Measurements from ENCODE around the gene PRDM5. TPM values are rescaled to one million over a fixed set of nuclear protein-coding genes. Genes with fewer than 3 reads are reported as not detected.

PRDM5 gene
- total and polyA plus RNA-seq, 2 experiments from 2014 or later, result 8.7 to 12.6 TPM

Small RNAs within 50 kb of the gene (small RNA-seq; reads per million reads assigned to genes)
- gene RNU6-550P (ENCODE audit: low read depth, low replicate concordance), result not detected

Other genes starting within 250 kb of the PRDM5 start
- 1.9 and 3.4 TPM in 2 replicates for gene NDNF, start 149.8 kb upstream of the PRDM5 start, total RNA-seq (2014; rRNA removed; shearing (Covaris generic))
- gene NDNF, start 149.8 kb upstream of the PRDM5 start, polyA plus RNA-seq (2016; fragmentation: Nextera tagmentation; extraction: Ambion mirVana), result 3.1 and 4.5 TPM in 2 replicates
- gene TNIP3, start 241.6 kb upstream of the PRDM5 start, total RNA-seq (2014; rRNA removed; shearing (Covaris generic)), result 0.76 and 1.4 TPM in 2 replicates
- 2.2 TPM in 2 replicates for gene TNIP3, start 241.6 kb upstream of the PRDM5 start, polyA plus RNA-seq (2016; fragmentation: Nextera tagmentation; extraction: Ambion mirVana)

All from GM23248 (cell line).